HG02763 (cell line): ENCODE measurements around the gene ZNF219.

Source experiments
- ATAC-seq: cut with Tn5 transposase; IDR thresholded peaks from one replicate; pipeline ENCODE4 v1.9.1; 2021; ENCODE audit warnings: mild to moderate bottlenecking, moderate library complexity; ENCODE audit not compliant: unreplicated experiment

ZNF219 gene

GRCh38 chr14:21098076-21098891, at the start of gene ZNF219:
TSS of gene ZNF219 (minus strand) at chr14:21098655. CDS start at chr14:21093591, 5,064 bp downstream.
- no peak for ATAC-seq

- ATAC-seq = no peak
Measured at GRCh38 chr14:21145437-21145836, 47.0 kb upstream of the ZNF219 start.

- no peak for ATAC-seq
Measured at GRCh38 chr14:21142357-21142756, 43.9 kb upstream of the ZNF219 start.

DNA sequence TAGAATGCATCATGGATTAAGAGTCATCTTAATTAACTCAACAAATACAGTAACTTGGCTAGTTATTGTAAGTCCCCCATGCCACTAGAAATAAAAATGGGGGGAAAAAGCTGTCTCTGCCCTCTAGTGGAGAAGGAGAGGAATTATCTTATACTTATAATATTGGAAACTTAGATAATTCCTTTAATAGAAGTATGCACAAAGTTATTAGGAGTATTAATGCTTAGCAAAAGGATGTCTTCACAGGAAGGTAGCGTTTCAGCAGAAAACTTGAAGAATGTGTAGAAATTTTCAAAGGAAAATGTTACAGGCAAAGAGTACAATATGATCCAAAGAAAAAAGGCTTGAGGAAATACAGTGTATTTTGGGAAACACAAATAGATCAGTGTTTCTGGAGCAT, 37.6 kb upstream of the ZNF219 start:
- no peak for ATAC-seq

GRCh38 chr14:21133901-21134300, 35.4 kb upstream of the ZNF219 start:
- ATAC-seq = no peak

- no peak for ATAC-seq
Measured at GRCh38 chr14:21123429-21123828, 25.0 kb upstream of the ZNF219 start.

- ATAC-seq = no peak
Measured at GRCh38 chr14:21121122-21121521, 22.7 kb upstream of the ZNF219 start.

GRCh38 chr14:21120686-21121085, 22.2 kb upstream of the ZNF219 start:
- ATAC-seq = no peak

GRCh38 chr14:21118933-21119332, 20.5 kb upstream of the ZNF219 start:
- no peak for ATAC-seq

DNA sequence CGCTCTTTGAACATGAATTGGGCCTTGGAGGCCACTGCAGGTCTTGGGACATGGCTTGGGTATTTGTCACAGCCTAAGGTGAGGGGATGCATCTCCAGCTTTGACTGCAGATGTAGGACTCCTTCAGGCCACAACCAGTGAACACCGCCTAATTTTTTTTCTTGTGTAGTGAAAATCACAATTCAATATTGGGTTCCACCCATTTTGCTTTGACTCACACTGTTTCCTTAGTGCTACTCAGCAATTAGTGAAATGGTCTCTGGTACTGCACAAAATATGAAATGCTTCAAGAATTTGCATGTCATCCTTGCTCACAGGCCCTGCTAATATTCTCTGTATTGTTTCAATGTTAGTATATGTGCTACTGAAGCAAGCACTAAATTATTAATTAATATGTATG, 14.9 kb upstream of the ZNF219 start:
- ATAC-seq = no peak

DNA sequence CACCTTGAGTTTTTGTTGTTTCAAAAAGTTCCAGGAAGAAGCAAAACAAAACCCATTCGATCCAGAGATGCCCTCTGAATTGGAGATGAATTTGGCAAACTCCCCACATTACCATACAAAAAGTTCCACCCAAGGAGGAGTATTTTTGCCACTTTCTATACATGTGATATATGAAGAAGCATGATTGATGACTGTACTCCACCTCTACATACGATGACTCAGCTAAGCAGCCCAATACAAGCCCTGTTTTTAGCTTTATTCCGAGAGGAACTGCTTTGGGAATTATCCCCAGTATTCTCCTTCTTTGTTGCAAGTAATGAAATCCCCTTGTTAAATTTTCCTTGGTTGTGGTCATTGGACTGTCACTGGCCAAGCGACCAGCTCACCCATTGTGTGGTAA, 13.8 kb upstream of the ZNF219 start:
- ATAC-seq = no peak

DNA sequence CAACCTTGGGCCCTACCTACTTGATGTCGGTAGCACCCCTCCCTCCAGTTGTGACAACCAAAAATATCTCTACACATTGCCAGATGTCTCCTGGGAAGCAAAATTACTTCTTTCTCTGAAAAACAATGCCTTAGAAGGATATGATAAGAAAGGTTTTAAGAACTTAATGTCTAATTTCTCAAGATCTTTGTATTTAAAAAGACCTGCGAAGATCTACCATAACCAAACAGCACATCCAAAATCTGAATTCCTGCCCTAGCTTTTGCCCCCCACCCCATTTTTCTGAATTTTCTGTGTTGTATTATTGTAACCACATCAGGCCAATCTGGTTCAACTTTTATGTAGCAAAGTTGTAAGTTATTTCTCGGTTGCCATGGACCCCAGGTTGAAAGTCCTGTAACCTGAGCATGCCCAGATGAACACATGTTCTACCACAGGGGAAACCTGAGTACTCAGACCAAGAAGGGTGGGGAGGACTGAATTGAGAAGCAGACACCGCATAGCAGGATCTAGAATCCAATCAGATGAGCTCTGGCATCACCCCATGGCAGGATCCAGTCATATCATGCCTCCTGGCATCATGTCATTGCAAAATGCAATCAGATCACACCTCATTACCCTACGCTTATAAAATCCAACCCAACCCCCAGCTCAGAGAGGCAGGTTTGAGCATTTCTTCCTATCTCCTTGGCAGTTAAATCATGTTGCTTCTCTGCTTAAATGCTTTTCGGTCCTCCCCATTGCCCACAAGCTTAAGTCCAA, 11.1 kb upstream of the ZNF219 start:
- no peak for ATAC-seq

DNA sequence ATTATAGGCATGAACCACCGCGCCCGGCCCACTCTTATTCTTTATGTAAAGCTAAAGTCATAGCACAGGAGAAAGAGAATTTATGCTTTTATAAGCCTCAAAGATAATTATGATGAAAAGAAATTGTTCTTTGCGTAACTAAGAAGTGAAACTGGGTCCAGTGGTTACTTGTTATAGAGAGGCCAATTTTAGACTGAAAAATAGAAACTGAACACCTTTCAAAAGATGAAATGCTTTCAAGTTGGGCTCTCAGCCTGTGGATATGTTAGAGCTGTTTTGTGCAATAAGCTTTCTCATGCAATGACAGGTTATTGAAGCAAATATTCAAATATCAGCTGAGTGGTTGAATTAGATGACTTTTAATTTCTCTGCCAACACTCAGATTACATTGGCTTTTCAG, 10.3 kb upstream of the ZNF219 start:
- ATAC-seq = no peak

- no peak for ATAC-seq
Measured at GRCh38 chr14:21107283-21107800, 8.9 kb upstream of the ZNF219 start.

- no peak for ATAC-seq
Measured at GRCh38 chr14:21106498-21107282, 8.2 kb upstream of the ZNF219 start.

GRCh38 chr14:21106176-21106497, 7.7 kb upstream of the ZNF219 start:
- no peak for ATAC-seq

DNA sequence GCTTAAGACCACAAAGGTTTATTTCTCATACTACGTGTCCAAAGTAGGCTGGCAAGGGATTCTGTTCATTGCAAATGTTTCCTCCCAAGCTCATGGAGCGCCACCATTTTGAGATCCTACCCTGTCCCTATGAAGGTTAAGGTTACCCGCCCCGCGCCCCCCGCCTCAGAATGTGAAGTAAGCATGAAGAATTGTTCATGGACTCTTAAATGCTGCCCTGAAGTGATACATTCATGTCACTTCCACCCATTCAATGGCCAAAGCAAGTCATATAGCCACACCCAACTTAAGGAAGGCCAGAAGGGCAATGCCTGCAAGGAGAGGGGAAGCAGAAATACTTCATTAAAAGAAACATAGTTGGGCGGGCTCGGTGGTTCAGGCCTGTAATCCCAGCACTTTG, 6.6 kb upstream of the ZNF219 start:
- ATAC-seq = no peak

DNA sequence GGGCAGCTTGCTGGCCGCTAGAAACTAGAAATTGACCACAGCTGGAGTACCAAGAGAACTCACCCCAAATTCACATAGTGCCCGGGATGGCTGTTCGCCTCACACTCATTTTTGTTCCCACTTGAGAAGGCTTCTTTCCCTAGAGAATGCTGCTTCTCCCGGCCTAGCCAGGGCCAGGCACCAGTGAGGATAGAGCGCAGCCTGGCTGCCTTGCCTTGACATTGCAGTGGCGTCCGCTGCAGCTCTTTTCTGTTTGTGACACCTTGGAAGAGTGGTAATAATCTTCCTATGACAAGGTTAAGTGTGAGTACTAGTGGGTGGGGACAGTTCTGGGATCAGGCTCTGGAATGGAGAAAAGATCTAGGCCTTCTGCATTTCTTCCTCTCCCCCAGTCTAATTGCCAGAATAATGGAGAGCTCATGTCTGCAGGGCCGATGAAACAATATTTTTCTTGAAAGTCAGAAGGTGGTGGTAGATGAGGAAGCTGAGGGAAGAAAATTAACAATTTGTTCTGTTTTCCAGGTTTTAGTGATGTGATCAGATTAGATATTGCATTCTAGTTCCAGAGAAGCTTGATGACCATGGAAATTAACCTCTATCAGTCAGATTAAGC, 6.1 kb upstream of the ZNF219 start:
- peak; percentile 42 for ATAC-seq

DNA sequence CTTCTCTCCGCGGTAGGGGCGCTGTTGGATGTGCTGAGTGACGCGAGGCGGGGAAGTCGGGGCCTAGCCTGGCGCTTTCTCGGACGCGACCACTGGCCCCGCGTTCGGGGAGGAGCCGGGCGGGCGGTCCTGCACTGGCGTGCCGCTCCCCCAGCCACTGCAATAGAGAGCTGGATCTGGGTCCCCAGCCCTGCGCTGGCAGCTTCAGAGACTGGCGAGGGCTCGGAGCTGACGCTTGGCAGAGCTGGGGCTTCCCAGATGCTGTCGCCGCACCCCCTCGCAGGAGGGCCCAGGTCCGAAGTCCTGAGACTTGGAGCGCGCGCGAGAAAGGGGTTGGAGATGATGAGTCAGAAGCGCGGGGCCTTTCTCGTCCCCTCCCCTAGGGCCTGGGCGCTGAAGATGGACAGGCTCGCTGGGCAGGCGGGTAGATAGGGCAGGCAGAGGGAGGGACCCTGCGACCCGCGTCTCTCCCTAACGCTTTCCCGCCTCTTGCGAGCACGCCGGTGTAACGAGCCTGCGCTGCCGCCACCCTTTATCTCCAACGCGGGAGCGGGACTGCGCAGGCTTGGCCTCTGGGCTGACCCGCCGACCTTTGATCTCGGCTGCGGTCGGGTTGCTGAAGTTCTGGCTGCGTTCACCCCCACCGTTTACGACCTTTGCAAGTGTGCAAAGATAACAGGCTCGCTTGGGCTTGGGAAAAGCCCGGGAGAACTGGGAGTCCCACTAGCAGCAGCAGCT, 5.4 kb upstream of the ZNF219 start:
- peak; percentile 90 for ATAC-seq

- no peak for ATAC-seq
Measured at GRCh38 chr14:21103411-21103709, 4.9 kb upstream of the ZNF219 start.
